Omental fat pad (tissue), 4 donors: ENCODE data around the gene PIAS3. TPM values are rescaled to one million over a fixed set of nuclear protein-coding genes. Genes with fewer than 3 reads are reported as not detected.

ENCODE experiments used
- ATAC-seq: fragments of 150-250 bp; one replicate; pipeline ENCODE4 v1.9.1; 2016; ENCODE audit warnings: mild to moderate bottlenecking, moderate library complexity; ENCODE audit not compliant: low FRiP score
- DNase-seq: peaks from one replicate; pipeline ENCODE4 v3.0.0-alpha.2; 2019; ENCODE audit warnings: low spot score
- CTCF ChIP-seq, 3 donors: fragments of 450-650 bp; IDR thresholded peaks; one replicate each; pipeline ENCODE4 v1.5.1; 2016 to 2017; ENCODE audit warnings: antibody characterized with exemption in 3 of 3, mild to moderate bottlenecking in 3 of 3, moderate library complexity in 2 of 3
- small RNA-seq: library from RNA; depleted of rRNA; stranded (forward); fragments of <200 nt; gene quantifications from one replicate; pipeline ENCODE3, GENCODE V24; 2016
- total RNA-seq, 4 donors: library from RNA; depleted of rRNA; stranded (reverse); fragments of >200 nt; gene quantifications; one replicate each; pipeline ENCODE4 v1.1.0, GENCODE V29; 2016

The PIAS3 gene
- total RNA-seq, 4 donors from 2014 or later: 7.8 to 25.1 (median 14.5) TPM

- DNase-seq (no peak), ATAC-seq (no peak)
- TF ChIP-seq CTCF (IDR thresholded peaks at IDR 0.05): no peak
These were observed 53.8 kb downstream of the PIAS3 start for GRCh38 chr1:145805057-145805456.

- no peak for DNase-seq
- TF ChIP-seq CTCF (IDR thresholded peaks at IDR 0.05): no peak
- ATAC-seq: no peak
These were observed 54.4 kb downstream of the PIAS3 start for GRCh38 chr1:145804235-145805045.

- no peak for TF ChIP-seq CTCF (IDR thresholded peaks at IDR 0.05)
- DNase-seq (no peak), ATAC-seq (no peak)
These were observed 59.1 kb downstream of the PIAS3 start for GRCh38 chr1:145799806-145800205.

Small RNA genes lying within 50 kb of the gene (small RNA-seq; reads per million reads assigned to genes)
- not detected for gene MIR6736

Other genes with a start within 250 kb of the PIAS3 start
- gene PDZK1, start 151.7 kb downstream of the PIAS3 start, total RNA-seq: under 1 TPM in 1 of 4 donors, not detected in 3; 0.63 TPM
- not detected for gene CD160, start 139.6 kb downstream of the PIAS3 start, total RNA-seq
- gene RNF115, start 35.0 kb downstream of the PIAS3 start, total RNA-seq: 10 to 100 TPM; 12.3 to 41.3 (median 14.3) TPM
- 10 to 100 TPM; 32.1 to 38.3 (median 34.1) TPM for gene POLR3C, start 34.9 kb downstream of the PIAS3 start, total RNA-seq
- gene NUDT17, start 13.5 kb downstream of the PIAS3 start, total RNA-seq: 1 to 10 TPM; 1.7 to 4.0 (median 2.2) TPM
- 1 to 10 TPM; 1.3 to 9.5 (median 2.0) TPM for gene ANKRD35, start 26.8 kb upstream of the PIAS3 start, total RNA-seq
- gene ITGA10, start 51.0 kb upstream of the PIAS3 start, total RNA-seq: 1 to 10 TPM; 1.6 to 2.2 (median 2.1) TPM
- gene PEX11B, start 59.6 kb upstream of the PIAS3 start, total RNA-seq: 10 to 100 TPM; 10.2 to 25.2 (median 15.7) TPM
- 100 to 1,000 TPM; 114 to 189 (median 116) TPM for gene RBM8A, start 68.4 kb upstream of the PIAS3 start, total RNA-seq
- gene LIX1L, start 98.9 kb upstream of the PIAS3 start, total RNA-seq: 10 to 100 TPM; 15.4 to 34.0 (median 28.3) TPM
- gene ANKRD34A, start 105.5 kb upstream of the PIAS3 start, total RNA-seq: 1 to 10 TPM in 1 of 4 donors, under 1 TPM in 3; 0.32 to 1.7 (median 0.58) TPM
- gene POLR3GL, start 105.6 kb upstream of the PIAS3 start, total RNA-seq: 10 to 100 TPM; 19.0 to 31.4 (median 24.0) TPM
- 1,000 to 10,000 TPM; 1,118 to 3,262 (median 1,971) TPM for gene TXNIP, start 137.5 kb upstream of the PIAS3 start, total RNA-seq
- not detected for gene HJV, start 162.7 kb upstream of the PIAS3 start, total RNA-seq